Endothelial cell (in vitro differentiated cells): ENCODE measurements around the gene B3GNT7. TPM values are rescaled to one million over a fixed set of nuclear protein-coding genes. Genes with fewer than 3 reads are reported as not detected.

Experiments
- DNase-seq: peaks from one replicate; pipeline ENCODE4 v3.0.0; 2021; ENCODE audit warnings: low spot score
- H3K27ac Mint-ChIP-seq: one replicate; pipeline ENCODE4 v1.8.0; 2021; ENCODE audit warnings: mixed read lengths, inconsistent platforms; ENCODE audit not compliant: unreplicated experiment
- H3K27me3 Mint-ChIP-seq: one replicate; pipeline ENCODE4 v1.8.0; 2021; ENCODE audit warnings: mild to moderate bottlenecking, moderate library complexity, mixed read lengths, inconsistent platforms; ENCODE audit not compliant: unreplicated experiment
- H3K36me3 Mint-ChIP-seq: one replicate; pipeline ENCODE4 v1.8.0; 2021; ENCODE audit warnings: mild to moderate bottlenecking, low read depth, mixed read lengths, inconsistent platforms; ENCODE audit not compliant: unreplicated experiment
- H3K4me1 Mint-ChIP-seq: one replicate; pipeline ENCODE4 v1.8.0; 2021; ENCODE audit warnings: mild to moderate bottlenecking, mixed read lengths, inconsistent platforms; ENCODE audit not compliant: unreplicated experiment
- H3K4me3 Mint-ChIP-seq: one replicate; pipeline ENCODE4 v1.8.0; 2021; ENCODE audit warnings: mild to moderate bottlenecking, mixed read lengths, inconsistent platforms; ENCODE audit not compliant: unreplicated experiment
- H3K9me3 Mint-ChIP-seq: one replicate; pipeline ENCODE4 v1.8.0; 2021; ENCODE audit warnings: mixed read lengths, inconsistent platforms; ENCODE audit not compliant: unreplicated experiment
- total RNA-seq: library from RNA; stranded (reverse); fragmentation: NEBNext Ultra II Directional; extraction: Animal tissue kit (Norgen Biotek cat#: 25700); gene quantifications from one replicate; pipeline ENCODE4 v1.2.1, GENCODE V29; 2021; ENCODE audit not compliant: unreplicated experiment
- TF ChIP-seq, protein P1 (sequence below): fragments of 200-600 bp; sonication (generic); IDR thresholded peaks from one replicate; pipeline ENCODE4 v1.5.0; 2021; ENCODE audit warnings: antibody characterized with exemption; ENCODE audit not compliant: unreplicated experiment

B3GNT7 gene
- total RNA-seq, 1 donor from 2014 or later = 5.3 TPM

DNA sequence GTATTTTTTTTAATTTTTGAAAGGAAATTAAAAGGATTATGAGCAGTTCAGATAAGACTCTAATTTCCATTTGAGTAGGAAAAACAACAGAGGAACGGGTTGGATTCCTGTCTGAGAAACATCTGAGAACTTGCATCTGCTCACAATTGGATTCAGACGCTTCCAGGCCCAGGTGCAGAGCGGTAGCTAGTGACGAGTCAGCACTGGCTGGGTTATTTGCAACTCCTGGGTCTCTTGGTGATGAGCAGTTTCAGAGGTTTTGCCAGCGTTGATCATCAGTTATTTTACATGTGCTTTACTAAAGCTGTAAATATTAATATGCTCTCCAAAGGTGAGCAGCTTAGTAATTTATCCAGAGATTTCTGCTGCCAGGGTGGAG lies 39.1 kb upstream of the B3GNT7 start:
- Mint-ChIP-seq H3K4me3 (no peak overlapping the region), H3K36me3 (peaks cover 4% of the 10 kb centered on the region), H3K27me3 (peaks cover 2% of the 10 kb centered on the region), H3K4me1 (no peaks in the 10 kb centered on the region), H3K27ac (no peak overlapping the region), H3K9me3 (no peaks in the 10 kb centered on the region)
- DNase-seq = no peak
- TF ChIP-seq, protein P1, sequence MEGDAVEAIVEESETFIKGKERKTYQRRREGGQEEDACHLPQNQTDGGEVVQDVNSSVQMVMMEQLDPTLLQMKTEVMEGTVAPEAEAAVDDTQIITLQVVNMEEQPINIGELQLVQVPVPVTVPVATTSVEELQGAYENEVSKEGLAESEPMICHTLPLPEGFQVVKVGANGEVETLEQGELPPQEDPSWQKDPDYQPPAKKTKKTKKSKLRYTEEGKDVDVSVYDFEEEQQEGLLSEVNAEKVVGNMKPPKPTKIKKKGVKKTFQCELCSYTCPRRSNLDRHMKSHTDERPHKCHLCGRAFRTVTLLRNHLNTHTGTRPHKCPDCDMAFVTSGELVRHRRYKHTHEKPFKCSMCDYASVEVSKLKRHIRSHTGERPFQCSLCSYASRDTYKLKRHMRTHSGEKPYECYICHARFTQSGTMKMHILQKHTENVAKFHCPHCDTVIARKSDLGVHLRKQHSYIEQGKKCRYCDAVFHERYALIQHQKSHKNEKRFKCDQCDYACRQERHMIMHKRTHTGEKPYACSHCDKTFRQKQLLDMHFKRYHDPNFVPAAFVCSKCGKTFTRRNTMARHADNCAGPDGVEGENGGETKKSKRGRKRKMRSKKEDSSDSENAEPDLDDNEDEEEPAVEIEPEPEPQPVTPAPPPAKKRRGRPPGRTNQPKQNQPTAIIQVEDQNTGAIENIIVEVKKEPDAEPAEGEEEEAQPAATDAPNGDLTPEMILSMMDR = no peak

DNA sequence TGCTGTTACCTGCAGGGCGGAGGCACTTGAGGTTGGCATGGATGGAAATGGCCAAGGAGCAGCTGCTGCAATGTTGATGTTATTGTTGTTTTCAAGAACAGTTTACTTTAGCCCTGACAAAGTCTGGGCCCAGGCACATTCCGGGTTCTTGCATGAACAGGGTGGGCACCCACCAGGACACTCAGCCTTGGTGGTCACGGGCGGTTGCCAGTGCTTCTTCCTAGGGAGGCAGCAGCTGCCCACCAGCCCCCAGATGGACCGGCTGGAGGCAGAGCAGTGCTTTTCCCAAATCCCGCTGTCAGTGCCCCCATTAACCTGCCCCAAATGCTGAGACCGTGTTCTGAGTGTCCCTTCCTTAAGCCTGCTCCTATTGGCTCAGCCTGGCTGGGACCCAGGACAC lies 38.5 kb upstream of the B3GNT7 start:
- peaks cover 4% of the 10 kb centered on the region for H3K27me3 Mint-ChIP-seq
- no peaks in the 10 kb centered on the region for H3K9me3 Mint-ChIP-seq
- no peak for DNase-seq
- TF ChIP-seq, protein P1 = no peak
- H3K4me3 Mint-ChIP-seq = no peak overlapping the region
- H3K27ac Mint-ChIP-seq = no peak overlapping the region
- no peaks in the 10 kb centered on the region for H3K4me1 Mint-ChIP-seq
- peaks cover 4% of the 10 kb centered on the region for H3K36me3 Mint-ChIP-seq

GRCh38 chr2:231357931-231358330 lies 37.6 kb upstream of the B3GNT7 start:
- no peak overlapping the region for H3K27ac Mint-ChIP-seq
- no peaks in the 10 kb centered on the region for H3K36me3 Mint-ChIP-seq
- TF ChIP-seq, protein P1 = no peak
- no peaks in the 10 kb centered on the region for H3K9me3 Mint-ChIP-seq
- no peak for DNase-seq
- H3K27me3 Mint-ChIP-seq = peaks cover 4% of the 10 kb centered on the region
- peaks cover 4% of the 10 kb centered on the region for H3K4me1 Mint-ChIP-seq
- no peak overlapping the region for H3K4me3 Mint-ChIP-seq

GRCh38 chr2:231359441-231359840 lies 36.1 kb upstream of the B3GNT7 start:
- Mint-ChIP-seq H3K36me3 (no peaks in the 10 kb centered on the region), H3K4me3 (no peak overlapping the region), H3K9me3 (no peaks in the 10 kb centered on the region), H3K27ac (no peak overlapping the region), H3K27me3 (peaks cover 4% of the 10 kb centered on the region), H3K4me1 (peaks cover 4% of the 10 kb centered on the region)
- no peak for DNase-seq
- TF ChIP-seq, protein P1 = no peak

DNA sequence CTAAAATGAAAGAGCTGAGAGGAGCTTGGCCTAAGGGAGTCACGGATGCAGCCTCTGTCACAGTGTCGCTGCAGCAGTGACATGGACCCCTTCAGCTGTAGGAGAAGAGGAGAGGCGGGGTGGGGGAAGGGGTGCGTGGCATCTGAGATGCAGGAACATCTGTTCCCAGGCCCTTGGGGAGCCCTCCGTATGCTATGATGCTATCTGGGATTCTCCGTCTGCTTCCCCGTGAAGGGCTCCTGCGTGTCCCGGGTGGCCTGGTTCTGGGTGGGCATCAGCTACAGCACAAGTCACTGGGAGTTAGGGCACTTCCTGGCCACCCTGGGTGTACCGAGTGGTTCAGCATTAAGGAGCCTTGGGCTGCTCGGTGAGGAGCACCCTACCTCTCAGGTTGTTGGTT lies 35.6 kb upstream of the B3GNT7 start:
- Mint-ChIP-seq H3K4me1 (peaks cover 5% of the 10 kb centered on the region), H3K27ac (no peak overlapping the region)

More for the DNA sequence above, 35.6 kb upstream of the B3GNT7 start:
- TF ChIP-seq, protein P1 = no peak
- peaks cover 4% of the 10 kb centered on the region for H3K27me3 Mint-ChIP-seq
- DNase-seq = no peak
- H3K4me3 Mint-ChIP-seq = no peak overlapping the region
- H3K36me3 Mint-ChIP-seq = no peaks in the 10 kb centered on the region
- no peaks in the 10 kb centered on the region for H3K9me3 Mint-ChIP-seq
